Measurements from ENCODE around the gene LCK.

- TF ChIP-seq EZH2 (IDR thresholded peaks at IDR 0.05) (no peak), POLR2AphosphoS5 (IDR thresholded peaks at IDR 0.05; ENCODE audit: borderline replicate concordance, low read depth, low read length) (no peak)
Observed at GRCh38 chr1:32220746-32221580, 30.1 kb upstream of the LCK start.
